Neutrophil (primary cell): ENCODE results near the gene ISOC2.

Source experiments
- H3K27ac ChIP-seq: fragments of 200-600 bp; sonication (generic); 2 replicates; pipeline ENCODE4 v1.5.1; 2016; ENCODE audit warnings: mild to moderate bottlenecking, moderate library complexity
- H3K27me3 ChIP-seq: fragments of 200-600 bp; sonication (generic); 2 replicates; pipeline ENCODE4 v1.6.0; 2016; ENCODE audit warnings: mild to moderate bottlenecking
- H3K36me3 ChIP-seq: fragments of 200-600 bp; sonication (generic); 2 replicates; pipeline ENCODE4 v1.5.1; 2017
- H3K4me1 ChIP-seq, 2 experiments: fragments of 200-600 bp in 1 of 2; sonication (generic) in 1 of 2; 1 replicate in 1 of 2; 2 replicates in 1 of 2; pipeline versions ENCODE4 v1.5.1 to v1.6.1; 2013 to 2016; ENCODE audit warnings: low read depth in 1 of 2, low read length in 1 of 2, mild to moderate bottlenecking in 1 of 2, moderate library complexity in 1 of 2; ENCODE audit not compliant: control insufficient read depth in 1 of 2, insufficient read depth in 1 of 2
- H3K4me3 ChIP-seq, 2 experiments: fragments of 200-600 bp in 1 of 2; sonication (generic) in 1 of 2; 1 replicate in 1 of 2; 2 replicates in 1 of 2; pipeline ENCODE4 v1.5.1; 2013 to 2016; ENCODE audit warnings: low read depth in 1 of 2, low read length in 1 of 2, mild to moderate bottlenecking in 1 of 2, moderate library complexity in 1 of 2
- H3K9me3 ChIP-seq: fragments of 200-600 bp; sonication (generic); 2 replicates; pipeline ENCODE4 v1.5.1; 2016
- CTCF ChIP-seq: fragments of 200-600 bp; sonication (generic); IDR thresholded peaks from 2 replicates; pipeline ENCODE4 v1.5.1; 2016; ENCODE audit warnings: antibody characterized with exemption

ISOC2 gene

GRCh38 chr19:55477905-55478304 lies 16.5 kb upstream of the ISOC2 start:
- no peaks in the 10 kb centered on the region for H3K9me3 ChIP-seq
- TF ChIP-seq CTCF: no peak
- peaks cover 14 to 16% of the 10 kb centered on the region in 2 experiments for H3K4me1 ChIP-seq
- no peaks in the 10 kb centered on the region for H3K27me3 ChIP-seq
- H3K27ac ChIP-seq: no peak overlapping the region
- H3K36me3 ChIP-seq: peaks cover 20% of the 10 kb centered on the region
- no peak overlapping the region for H3K4me3 ChIP-seq

- peaks cover 3% of the 10 kb centered on the region for H3K36me3 ChIP-seq
- H3K4me3 ChIP-seq: peak within 1 kb of the TSS; percentile 81 to 90
- no peak for TF ChIP-seq CTCF
- H3K9me3 ChIP-seq: no peaks in the 10 kb centered on the region
- H3K27ac ChIP-seq: peak within 1 kb of the TSS; percentile 91
- H3K4me1 ChIP-seq: peaks cover 14 to 16% of the 10 kb centered on the region in 2 experiments
- no peaks in the 10 kb centered on the region for H3K27me3 ChIP-seq
Observed at GRCh38 chr19:55476100-55476775, 14.8 kb upstream of the ISOC2 start, which contains the start of gene ZNF628. TSS of gene ZNF628 (plus strand) at chr19:55476617. CDS start at chr19:55479911, 3,294 bp downstream.

GRCh38 chr19:55474269-55475265 lies 13.1 kb upstream of the ISOC2 start:
- Histone ChIP-seq H3K27ac (no peak overlapping the region), H3K27me3 (no peaks in the 10 kb centered on the region), H3K9me3 (no peaks in the 10 kb centered on the region), H3K4me1 (peaks cover 14 to 16% of the 10 kb centered on the region in 2 experiments), H3K4me3 (no peak overlapping the region), H3K36me3 (no peaks in the 10 kb centered on the region)
- TF ChIP-seq CTCF: no peak

GRCh38 chr19:55473225-55474012 lies 12.0 kb upstream of the ISOC2 start:
- H3K36me3 ChIP-seq: no peaks in the 10 kb centered on the region
- no peaks in the 10 kb centered on the region for H3K9me3 ChIP-seq
- peaks cover 14 to 16% of the 10 kb centered on the region in 2 experiments for H3K4me1 ChIP-seq
- no peak overlapping the region for H3K27ac ChIP-seq
- no peaks in the 10 kb centered on the region for H3K27me3 ChIP-seq
- TF ChIP-seq CTCF: no peak
- no peak overlapping the region for H3K4me3 ChIP-seq

- TF ChIP-seq CTCF: no peak
- peaks cover 12 to 18% of the 10 kb centered on the region in 2 experiments for H3K4me1 ChIP-seq
- no peaks in the 10 kb centered on the region for H3K36me3 ChIP-seq
- H3K27ac ChIP-seq: no peak overlapping the region
- H3K4me3 ChIP-seq: no peak overlapping the region
- H3K27me3 ChIP-seq: peaks cover under 1% of the 10 kb centered on the region
- no peaks in the 10 kb centered on the region for H3K9me3 ChIP-seq
Observed at GRCh38 chr19:55472463-55472862, 11.0 kb upstream of the ISOC2 start.
